GM12878 (cell line): ENCODE data around the gene C14orf119. TPM values are rescaled to one million over a fixed set of nuclear protein-coding genes. Genes with fewer than 3 reads are reported as not detected.

Experiments
- CHD2 ChIP-seq: IDR thresholded peaks from 2 replicates; pipeline ENCODE4 v1.6.1; 2011; ENCODE audit warnings: low read depth, low read length, improper control_type of control experiment, borderline replicate concordance
- E2F4 ChIP-seq: IDR thresholded peaks from 2 replicates; pipeline ENCODE4 v1.6.1; 2012; ENCODE audit warnings: low read depth, low read length, improper control_type of control experiment
- EP300 ChIP-seq, 2 experiments: fragments of 150-350 bp in 1 of 2; IDR thresholded peaks; 2 replicates each; pipeline ENCODE4 v1.6.1; 2011 to 2012; ENCODE audit warnings: low read depth in 2 of 2, low read length in 2 of 2, borderline replicate concordance in 1 of 2, improper control_type of control experiment in 1 of 2, inconsistent platforms in 1 of 2; ENCODE audit not compliant: control insufficient read depth in 1 of 2
- GABPA ChIP-seq: IDR thresholded peaks from 2 replicates; pipeline ENCODE4 v1.6.1; 2014; ENCODE audit warnings: antibody characterized with exemption, low read depth, mild to moderate bottlenecking, inconsistent platforms
- KAT2A ChIP-seq: conservative IDR thresholded peaks from 2 replicates; pipeline ENCODE4 v1.6.1; 2011; ENCODE audit warnings: low read depth, low read length; ENCODE audit not compliant: control insufficient read depth
- KLF5 ChIP-seq: fragments of 450-650 bp; IDR thresholded peaks from 2 replicates; pipeline ENCODE4 v1.6.1; 2014; ENCODE audit warnings: mild to moderate bottlenecking; ENCODE audit not compliant: partially characterized antibody
- REST ChIP-seq: IDR thresholded peaks from 2 replicates; pipeline ENCODE4 v1.6.1; 2012; ENCODE audit warnings: mild to moderate bottlenecking, low read depth, low read length
- SP1 ChIP-seq: IDR thresholded peaks from one replicate; pipeline ENCODE4 v1.6.1; 2011; ENCODE audit warnings: low read depth, low read length
- TCF12 ChIP-seq: IDR thresholded peaks from 2 replicates; pipeline ENCODE4 v1.6.1; 2011; ENCODE audit warnings: low read depth, mild to moderate bottlenecking, low read length
- TCF3 ChIP-seq: IDR thresholded peaks from 2 replicates; pipeline ENCODE4 v1.6.1; 2012; ENCODE audit warnings: low read depth, mild to moderate bottlenecking, low read length, borderline replicate concordance; ENCODE audit not compliant: insufficient read depth
- ZBTB4 ChIP-seq: fragments of 450-650 bp; formaldehyde crosslinking; IDR thresholded peaks from 2 replicates; pipeline ENCODE4 v1.4.0; 2022; ENCODE audit warnings: mild to moderate bottlenecking, moderate library complexity
- polyA plus RNA-seq, 11 experiments: library from polyadenylated mRNA; depleted of rRNA in 4 of 11; unstranded in 6 of 11; stranded (reverse) in 5 of 11; fragments of >200 nt; fragmentation: Nextera tagmentation in 4 of 11; fragmentation: Illumina TruSeq in 1 of 11; extraction: Ambion mirVana in 4 of 11; extraction: Trizol in 1 of 11; gene quantifications; 1 replicate in 1 of 11; 2 replicates in 10 of 11; pipeline versions ENCODE4 v1.2.1 to v1.2.3, GENCODE V29; 2011 to 2016; ENCODE audit warnings: inconsistent platforms in 2 of 11, missing spikeins in 2 of 11, low read depth in 1 of 11
- total RNA-seq, 4 experiments: library from RNA; depleted of rRNA in 3 of 4; stranded (reverse); fragments of >200 nt in 3 of 4; fragmentation: Illumina TruSeq in 1 of 4; extraction: Trizol in 1 of 4; gene quantifications; 2 replicates each; pipeline versions ENCODE4 v1.2.1 to v1.2.3, GENCODE V29; 2013 to 2021

The C14orf119 gene
- total and polyA plus RNA-seq, 10 of the 15 experiments (the other 5 are each of a cell fraction or from before 2014, with no cell fraction given): 32.3 to 228 (median 57.6) TPM

GRCh38 chr14:23148591-23149249, 53.4 kb downstream of the C14orf119 start (continued):
- TF ChIP-seq GABPA: no peak
- TF ChIP-seq REST: no peak
- no peak for TF ChIP-seq E2F4
- TF ChIP-seq ZBTB4: no peak
- no peak for TF ChIP-seq SP1
- TF ChIP-seq KAT2A: no peak
- no peak for TF ChIP-seq CHD2
- no peak for TF ChIP-seq TCF3
- TF ChIP-seq KLF5: no peak
- no peak for TF ChIP-seq EP300 (IDR thresholded peaks at IDR 0.05; ENCODE audit: borderline replicate concordance in 1 of 2, control insufficient read depth in 1 of 2, low read depth in 2 of 2, low read length in 2 of 2)
- no peak for TF ChIP-seq TCF12
- TF ChIP-seq, all 136 proteins: peak for 0
